Cardiac fibroblast (primary cell): Measurements from ENCODE around the gene HPSE2.

Source experiments
- DNase-seq, 2 donors: peaks; one replicate each; pipeline versions ENCODE4 v3.0.0 to v3.0.0-alpha.2; 2010; ENCODE audit warnings: low read depth in 2 of 2
- H3K4me3 ChIP-seq, 2 donors: replicated peaks in 1 of 2; 1 replicate in 1 of 2; 2 replicates in 1 of 2; pipeline ENCODE4 v1.5.1; 2011; ENCODE audit warnings: low read depth in 2 of 2, low read length in 2 of 2, mild to moderate bottlenecking in 2 of 2, moderate library complexity in 1 of 2
- TF ChIP-seq, protein P1 (sequence below): IDR thresholded peaks from one replicate; pipeline ENCODE4 v1.5.1; 2011; ENCODE audit warnings: low read depth, mild to moderate bottlenecking, low read length, inconsistent platforms

The HPSE2 gene

DNA sequence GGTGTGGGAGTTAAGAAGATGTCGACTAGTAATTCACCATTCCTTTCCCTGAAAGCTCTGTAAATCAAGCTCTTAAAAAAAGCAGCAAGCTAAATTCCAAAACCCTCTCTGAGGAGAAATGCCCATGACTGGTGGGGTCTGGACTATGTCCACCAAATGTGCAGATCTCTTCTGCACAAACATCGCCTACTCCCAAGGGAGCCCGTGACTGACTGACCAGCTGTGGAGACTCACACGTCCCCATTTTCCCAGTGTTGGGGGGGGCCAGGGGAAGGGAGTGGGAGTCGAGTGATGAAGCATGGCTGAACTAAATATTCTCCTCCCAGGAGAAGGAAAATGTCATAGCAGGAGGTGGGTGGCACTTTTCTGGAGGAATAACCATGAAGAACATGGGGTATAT, 624.8 kb downstream of the HPSE2 start:
- no peak overlapping the region for H3K4me3 ChIP-seq
- TF ChIP-seq, protein P1, sequence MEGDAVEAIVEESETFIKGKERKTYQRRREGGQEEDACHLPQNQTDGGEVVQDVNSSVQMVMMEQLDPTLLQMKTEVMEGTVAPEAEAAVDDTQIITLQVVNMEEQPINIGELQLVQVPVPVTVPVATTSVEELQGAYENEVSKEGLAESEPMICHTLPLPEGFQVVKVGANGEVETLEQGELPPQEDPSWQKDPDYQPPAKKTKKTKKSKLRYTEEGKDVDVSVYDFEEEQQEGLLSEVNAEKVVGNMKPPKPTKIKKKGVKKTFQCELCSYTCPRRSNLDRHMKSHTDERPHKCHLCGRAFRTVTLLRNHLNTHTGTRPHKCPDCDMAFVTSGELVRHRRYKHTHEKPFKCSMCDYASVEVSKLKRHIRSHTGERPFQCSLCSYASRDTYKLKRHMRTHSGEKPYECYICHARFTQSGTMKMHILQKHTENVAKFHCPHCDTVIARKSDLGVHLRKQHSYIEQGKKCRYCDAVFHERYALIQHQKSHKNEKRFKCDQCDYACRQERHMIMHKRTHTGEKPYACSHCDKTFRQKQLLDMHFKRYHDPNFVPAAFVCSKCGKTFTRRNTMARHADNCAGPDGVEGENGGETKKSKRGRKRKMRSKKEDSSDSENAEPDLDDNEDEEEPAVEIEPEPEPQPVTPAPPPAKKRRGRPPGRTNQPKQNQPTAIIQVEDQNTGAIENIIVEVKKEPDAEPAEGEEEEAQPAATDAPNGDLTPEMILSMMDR = no peak
- DNase-seq = no peak

DNA sequence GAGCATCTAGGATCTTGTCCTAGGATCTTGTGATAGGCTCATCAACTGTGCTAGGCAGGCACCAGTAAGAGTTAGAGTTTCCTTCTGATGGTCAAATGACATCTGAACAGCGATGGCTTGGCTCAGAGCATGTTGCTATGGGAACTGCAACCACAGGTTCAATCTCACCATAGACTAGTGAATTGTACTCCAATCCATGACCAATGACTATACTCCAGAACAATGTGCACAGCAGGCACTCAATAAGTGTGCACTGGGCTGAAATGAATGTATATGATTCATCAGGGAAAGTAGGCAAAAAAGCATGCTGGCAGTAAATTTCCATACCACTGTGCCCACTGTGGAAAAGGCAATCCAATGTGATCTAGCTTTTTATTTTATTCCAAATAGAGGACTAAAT, 625.4 kb downstream of the HPSE2 start:
- TF ChIP-seq, protein P1 = no peak

DNA sequence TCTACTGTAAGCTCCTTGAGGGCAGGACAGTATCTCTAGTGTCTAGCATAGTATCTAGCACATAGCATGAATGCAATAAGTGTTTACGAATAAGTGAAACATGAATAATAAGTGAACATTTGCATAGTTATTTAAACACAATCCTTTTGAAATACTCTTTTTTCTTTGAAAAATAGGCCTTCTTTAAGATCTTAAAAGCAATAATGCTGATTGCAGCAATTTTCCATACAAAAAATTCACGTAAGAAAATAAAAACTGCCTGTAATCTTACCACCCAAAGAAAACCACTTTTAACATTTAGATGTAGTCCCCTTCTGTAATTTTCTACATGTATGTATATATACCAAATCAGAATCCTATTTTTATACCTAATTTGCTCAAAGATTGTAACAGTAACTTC, 626.4 kb downstream of the HPSE2 start:
- DNase-seq = no peak
- H3K4me3 ChIP-seq = no peak overlapping the region
- TF ChIP-seq, protein P1 = no peak

More for the DNA sequence above, 625.4 kb downstream of the HPSE2 start:
- no peak overlapping the region for H3K4me3 ChIP-seq
- no peak for DNase-seq

DNA sequence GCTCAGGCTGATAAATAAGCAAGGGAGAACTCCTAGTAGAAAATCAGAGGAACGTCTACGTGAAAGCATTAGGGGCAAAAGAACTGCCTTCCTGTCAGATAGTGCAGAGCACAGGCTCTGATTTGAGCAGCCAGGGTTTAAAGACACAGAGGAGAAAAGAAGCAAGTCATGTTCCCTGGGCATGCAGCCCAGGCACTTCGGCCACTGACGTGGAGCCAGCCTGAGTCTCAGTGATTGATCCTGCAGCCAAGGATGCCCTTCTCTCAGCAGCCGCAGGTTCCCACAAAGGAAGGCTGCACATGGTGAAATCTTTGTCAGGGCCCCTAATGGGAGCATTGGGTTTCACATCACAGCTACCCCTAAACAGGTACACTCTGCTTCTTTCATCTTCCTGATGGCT, 627.2 kb downstream of the HPSE2 start:
- DNase-seq = no peak
- H3K4me3 ChIP-seq = no peak overlapping the region
- TF ChIP-seq, protein P1 = no peak

DNA sequence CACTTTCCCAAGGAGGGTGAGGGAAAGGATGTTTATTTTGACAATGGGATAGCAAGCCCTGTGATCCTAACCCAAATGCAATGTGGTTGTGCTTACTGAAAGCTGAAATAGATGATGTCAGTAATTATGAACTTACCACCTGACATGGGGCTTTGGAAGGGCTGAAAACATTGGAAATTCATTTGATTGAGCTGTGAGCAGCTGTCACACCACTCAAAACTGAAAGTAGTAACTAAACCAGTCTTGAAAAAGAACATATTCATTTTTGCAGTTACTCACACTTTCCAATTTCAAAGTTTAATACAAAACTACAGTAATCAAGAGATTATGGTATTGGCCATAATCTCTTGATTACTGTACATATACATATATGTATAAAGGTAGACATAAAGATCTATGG, 633.4 kb downstream of the HPSE2 start:
- TF ChIP-seq, protein P1 = no peak
- no peak for DNase-seq
- no peak overlapping the region for H3K4me3 ChIP-seq

DNA sequence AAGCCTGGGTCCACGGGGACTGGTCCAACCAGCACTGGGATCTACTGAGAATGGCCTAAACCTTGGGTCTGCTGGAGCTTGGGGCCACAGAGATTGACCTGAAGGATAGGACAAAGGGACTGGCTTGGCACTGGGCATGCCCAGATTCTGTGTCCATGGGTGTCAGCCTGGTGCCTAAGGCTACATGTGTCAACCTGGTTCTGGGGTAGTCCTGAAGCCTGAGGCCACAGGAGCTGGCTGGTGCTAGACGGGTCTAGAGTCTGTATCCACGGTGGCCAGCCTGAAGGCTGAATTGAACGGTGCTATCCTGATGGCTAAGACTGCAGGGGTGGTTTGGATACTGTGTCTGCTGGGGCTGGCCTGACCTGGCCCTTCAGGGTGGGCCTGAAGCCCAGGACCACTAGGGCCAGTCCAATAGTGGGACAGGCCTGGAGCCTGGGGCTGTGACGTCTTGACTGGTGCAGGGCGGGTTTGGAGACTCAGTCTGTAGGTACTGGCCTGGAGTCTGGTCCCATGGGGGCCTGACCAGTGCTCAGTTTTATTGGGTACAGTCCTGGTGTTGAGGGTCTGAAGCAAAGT, 636.5 kb downstream of the HPSE2 start:
- TF ChIP-seq, protein P1 = no peak
- no peak for DNase-seq

DNA sequence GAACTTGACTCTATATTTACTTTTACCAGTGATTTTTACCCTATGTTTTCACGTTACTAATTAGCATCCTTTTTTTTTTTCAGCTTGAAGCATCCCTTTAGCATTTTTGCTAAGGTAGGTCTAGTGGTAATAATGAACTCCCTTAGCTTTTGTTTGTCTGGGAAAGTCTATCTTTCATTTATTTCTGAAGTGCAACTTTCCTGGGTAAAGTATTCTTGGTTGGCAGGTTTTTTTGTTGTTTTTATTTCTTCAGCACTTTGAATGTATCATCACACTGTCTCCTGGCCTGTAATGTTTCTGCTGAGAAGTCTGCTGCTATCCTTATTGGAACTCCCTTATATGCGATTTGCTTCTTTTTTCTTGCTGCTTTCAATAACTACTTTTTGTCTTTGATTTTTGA, 639.2 kb downstream of the HPSE2 start:
- no peak for DNase-seq
- H3K4me3 ChIP-seq = no peak overlapping the region
- TF ChIP-seq, protein P1 = no peak

More for the DNA sequence above, 636.5 kb downstream of the HPSE2 start:
- H3K4me3 ChIP-seq = no peak overlapping the region
